CD4-positive, alpha-beta T cell treated with Interferon alpha-2 for 1 hour (primary cell): Measurements from ENCODE around the gene STAT4.
"Not testable (repeated sequence)": the region's sequence is repeated elsewhere in the genome, so short reads cannot be mapped to it uniquely, and the experiment has no call there.

Experiments
- DNase-seq, 2 donors: peaks; one replicate each; pipeline ENCODE4 v3.0.0-alpha.2; 2020 to 2022

STAT4 gene

GRCh38 chr2:191012845-191013681 lies 137.7 kb downstream of the STAT4 start:
- DNase-seq = peak in 1 of 2 donors; percentile 57

GRCh38 chr2:191012346-191012745 lies 138.4 kb downstream of the STAT4 start:
- no peak for DNase-seq

- peak in 1 of 2 donors; percentile 53 for DNase-seq
These were observed 139.6 kb downstream of the STAT4 start for GRCh38 chr2:191010887-191011885.

- DNase-seq = no peak
These were observed 141.0 kb downstream of the STAT4 start for GRCh38 chr2:191009541-191010374.

GRCh38 chr2:191008286-191008685 lies 142.5 kb downstream of the STAT4 start:
- DNase-seq = no peak

GRCh38 chr2:191006997-191007783 lies 143.6 kb downstream of the STAT4 start:
- DNase-seq = no peak

- DNase-seq = no peak
These were observed 144.5 kb downstream of the STAT4 start for GRCh38 chr2:191006297-191006696.

- no peak for DNase-seq
These were observed 147.1 kb downstream of the STAT4 start for GRCh38 chr2:191003405-191004309.

GRCh38 chr2:191001624-191002023 lies 149.2 kb downstream of the STAT4 start:
- DNase-seq = no peak

GRCh38 chr2:191001032-191001431 lies 149.8 kb downstream of the STAT4 start:
- no peak for DNase-seq

- DNase-seq = no peak
These were observed 150.7 kb downstream of the STAT4 start for GRCh38 chr2:190999949-191000665.

GRCh38 chr2:190999058-190999457 lies 151.7 kb downstream of the STAT4 start:
- DNase-seq = no peak

- no peak for DNase-seq
These were observed 153.2 kb downstream of the STAT4 start for GRCh38 chr2:190997526-190998113.

GRCh38 chr2:190996947-190997346 lies 153.8 kb downstream of the STAT4 start:
- no peak for DNase-seq

- DNase-seq = peak; percentile 57 to 64
These were observed 154.4 kb downstream of the STAT4 start for GRCh38 chr2:190996338-190996946.

- DNase-seq = not testable (repeated sequence)
These were observed 155.5 kb downstream of the STAT4 start for GRCh38 chr2:190995315-190995714.

GRCh38 chr2:190994148-190994547 lies 156.6 kb downstream of the STAT4 start:
- DNase-seq = no peak

GRCh38 chr2:190993292-190993643 lies 157.5 kb downstream of the STAT4 start:
- no peak for DNase-seq

- no peak for DNase-seq
These were observed 160.7 kb downstream of the STAT4 start for GRCh38 chr2:190990132-190990531.
